GM19463 (cell line): ENCODE data around the gene FAM199X.
A peak's percentile ranks its signal among the peaks of the same experiment; 100 is the strongest.

Source experiments
- ATAC-seq: cut with Tn5 transposase; IDR thresholded peaks from one replicate; pipeline ENCODE4 v1.9.1; 2021; ENCODE audit warnings: mild to moderate bottlenecking, moderate library complexity; ENCODE audit not compliant: unreplicated experiment

FAM199X gene

GRCh38 chrX:104165894-104166734 lies at the start of gene FAM199X:
TSS of gene FAM199X (plus strand) at chrX:104166453. CDS start at chrX:104166786, 333 bp downstream.
- ATAC-seq, result peak; percentile 94

- ATAC-seq, result no peak
These were observed 48.5 kb upstream of the FAM199X start for GRCh38 chrX:104117759-104118158.

GRCh38 chrX:104118765-104119164 lies 47.5 kb upstream of the FAM199X start:
- no peak for ATAC-seq

GRCh38 chrX:104122829-104123228 lies 43.4 kb upstream of the FAM199X start:
- ATAC-seq, result no peak

GRCh38 chrX:104126856-104127255 lies 39.4 kb upstream of the FAM199X start:
- ATAC-seq, result no peak

GRCh38 chrX:104130808-104131207 lies 35.4 kb upstream of the FAM199X start:
- ATAC-seq, result no peak

GRCh38 chrX:104134583-104135261 lies 31.5 kb upstream of the FAM199X start:
- no peak for ATAC-seq

GRCh38 chrX:104135677-104136076 lies 30.6 kb upstream of the FAM199X start:
- no peak for ATAC-seq

- ATAC-seq, result peak; percentile 92
These were observed 29.8 kb upstream of the FAM199X start for GRCh38 chrX:104136241-104137019.

- ATAC-seq, result no peak
These were observed 28.8 kb upstream of the FAM199X start for GRCh38 chrX:104137496-104137895.

- ATAC-seq, result no peak
These were observed 25.0 kb upstream of the FAM199X start for GRCh38 chrX:104141087-104141760.

- no peak for ATAC-seq
These were observed 15.2 kb upstream of the FAM199X start for GRCh38 chrX:104151037-104151436.

- peak; percentile 91 for ATAC-seq
These were observed 9.4 kb upstream of the FAM199X start, which contains the start of gene SLC25A53 for GRCh38 chrX:104156630-104157529. TSS of gene SLC25A53 (minus strand) at chrX:104157009. CDS start at chrX:104105257, 51,752 bp downstream.

GRCh38 chrX:104166735-104167436 lies 633 bp downstream of the FAM199X start:
- no peak for ATAC-seq

GRCh38 chrX:104168127-104168526 lies 1.9 kb downstream of the FAM199X start:
- no peak for ATAC-seq

- ATAC-seq, result no peak
These were observed 5.9 kb downstream of the FAM199X start for GRCh38 chrX:104172121-104172520.

GRCh38 chrX:104172788-104173187 lies 6.5 kb downstream of the FAM199X start:
- ATAC-seq, result no peak

- no peak for ATAC-seq
These were observed 7.6 kb downstream of the FAM199X start for GRCh38 chrX:104173841-104174240.

GRCh38 chrX:104183685-104184084 lies 17.4 kb downstream of the FAM199X start:
- ATAC-seq, result no peak
